Measurements from ENCODE around the gene TLR4.

TLR4 gene

DNA sequence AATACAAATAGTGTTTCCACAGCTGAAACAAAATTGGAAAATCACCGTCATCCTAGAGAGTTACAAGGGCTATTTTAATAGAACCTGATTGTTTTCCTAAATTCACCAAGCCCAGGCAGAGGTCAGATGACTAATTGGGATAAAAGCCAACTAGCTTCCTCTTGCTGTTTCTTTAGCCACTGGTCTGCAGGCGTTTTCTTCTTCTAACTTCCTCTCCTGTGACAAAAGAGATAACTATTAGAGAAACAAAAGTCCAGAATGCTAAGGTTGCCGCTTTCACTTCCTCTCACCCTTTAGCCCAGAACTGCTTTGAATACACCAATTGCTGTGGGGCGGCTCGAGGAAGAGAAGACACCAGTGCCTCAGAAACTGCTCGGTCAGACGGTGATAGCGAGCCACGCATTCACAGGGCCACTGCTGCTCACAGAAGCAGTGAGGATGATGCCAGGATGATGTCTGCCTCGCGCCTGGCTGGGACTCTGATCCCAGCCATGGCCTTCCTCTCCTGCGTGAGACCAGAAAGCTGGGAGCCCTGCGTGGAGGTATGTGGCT, at the start of gene TLR4:
TLR4 (plus strand) TSS at position 380 of the 552 bp plus-strand sequence; CDS start at position 450, 70 bp downstream.
- DNase-seq (ENCODE audit: low spot score) = peak; percentile 7

DNA sequence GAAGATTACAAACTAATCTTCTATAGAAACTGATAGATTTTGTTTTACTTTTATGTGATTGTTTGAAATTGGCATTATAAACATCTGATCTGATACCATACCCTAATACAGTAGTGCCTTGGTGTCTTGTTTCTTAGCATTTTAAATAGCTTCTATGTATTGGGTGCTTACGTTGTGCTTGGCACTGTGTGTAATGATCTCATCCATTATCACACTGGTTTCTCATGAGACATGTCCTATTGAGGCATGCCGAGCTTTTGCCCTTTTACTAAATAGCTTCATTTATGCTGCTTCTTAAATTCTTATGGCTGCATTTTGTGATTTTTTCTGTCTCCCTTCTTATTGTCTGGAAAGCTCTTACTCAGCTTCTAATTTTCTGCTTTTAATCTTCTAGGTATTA, 48.2 kb upstream of the TLR4 start:
- no peak for DNase-seq (ENCODE audit: low spot score)

DNA sequence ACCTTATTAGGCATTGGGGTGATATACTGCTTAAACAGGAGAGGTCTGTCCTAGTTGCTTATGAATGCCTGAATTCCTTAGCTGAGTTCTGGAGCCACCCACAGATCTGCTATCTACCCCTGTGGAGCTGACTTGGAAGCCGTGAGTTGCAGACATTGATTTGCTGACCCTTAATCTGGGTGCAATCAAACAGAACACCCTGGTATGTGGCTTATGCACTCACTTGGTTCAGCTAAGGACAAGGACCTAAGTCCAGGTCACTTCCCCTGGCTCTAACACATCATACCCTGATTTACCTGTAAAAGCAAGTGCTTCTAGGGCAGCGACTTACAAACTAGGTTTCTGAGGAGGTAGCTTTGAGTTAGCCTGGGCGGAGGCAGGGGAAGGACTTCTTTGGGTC, 41.6 kb upstream of the TLR4 start:
- DNase-seq (ENCODE audit: low spot score) = no peak

DNA sequence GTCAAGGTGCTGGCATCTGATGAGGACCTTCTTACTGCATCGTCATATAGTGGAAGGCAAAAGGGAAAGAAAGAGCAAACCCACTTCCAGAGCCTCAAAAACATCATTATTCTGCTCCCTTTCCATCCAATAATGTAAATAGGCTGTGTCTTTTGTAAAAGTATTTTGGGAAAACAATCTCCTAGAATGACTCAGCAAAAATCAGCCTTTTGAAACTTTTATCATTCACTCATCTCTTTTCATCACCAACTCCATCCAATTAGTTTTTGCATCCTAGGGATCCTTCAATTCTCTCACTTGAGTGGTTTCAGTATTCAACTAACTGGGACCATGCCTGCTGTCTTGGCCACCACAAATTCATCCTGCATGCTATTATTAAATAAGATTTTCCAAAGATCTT, 39.8 kb upstream of the TLR4 start:
- no peak for DNase-seq (ENCODE audit: low spot score)

DNA sequence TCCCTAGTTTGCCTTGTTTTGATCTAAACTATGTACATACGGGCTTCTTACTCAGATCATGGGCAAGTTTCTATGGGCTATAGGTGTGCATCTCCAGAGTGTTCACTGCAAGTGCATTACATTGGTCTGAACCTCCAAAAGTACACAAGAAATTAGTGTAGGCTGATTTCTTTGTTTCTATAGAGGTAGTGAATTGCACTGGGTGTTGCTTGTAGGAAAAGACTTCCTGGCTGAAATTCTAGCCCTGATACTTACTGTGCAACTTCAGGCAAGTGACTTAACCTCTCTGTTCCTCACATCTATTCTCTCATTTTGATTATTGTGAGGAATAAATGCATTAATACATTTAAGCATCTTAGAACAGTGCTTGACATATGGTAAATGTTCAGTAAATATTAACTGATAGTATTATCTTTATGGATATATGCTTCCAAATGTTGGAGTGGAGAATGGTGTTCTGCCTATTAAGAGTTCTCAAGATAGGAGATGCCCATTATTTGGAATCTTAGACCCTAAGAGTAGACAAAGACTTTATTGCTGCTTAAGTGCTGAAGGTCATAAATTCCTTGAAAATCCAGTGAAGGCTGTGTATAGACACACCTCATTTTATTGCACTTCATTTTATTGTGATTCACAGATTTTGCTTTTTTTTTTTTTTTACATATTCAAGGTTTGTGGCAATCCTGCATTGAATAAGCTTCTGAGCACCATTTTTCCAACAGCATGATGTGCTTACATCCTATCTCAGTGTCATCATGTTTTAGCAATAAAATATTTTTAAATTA, 38.4 kb upstream of the TLR4 start:
- no peak for DNase-seq (ENCODE audit: low spot score)

DNA sequence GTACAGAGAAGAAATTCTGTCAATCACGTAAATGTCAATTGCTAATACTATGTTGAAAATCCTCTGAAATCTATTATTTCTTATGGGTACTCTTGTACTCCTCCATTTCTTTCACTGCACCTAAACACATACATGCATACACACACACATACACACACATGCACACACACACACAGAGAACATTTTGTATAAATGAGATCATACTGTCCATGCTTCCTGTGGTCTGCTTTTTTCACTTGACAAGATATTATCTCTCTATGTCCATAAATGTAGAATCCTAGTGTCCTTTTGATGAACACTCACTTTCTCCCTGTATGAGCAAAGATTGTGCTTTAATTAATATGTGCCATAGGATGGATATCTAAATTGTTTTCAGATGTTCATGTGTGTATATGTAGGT, 32.7 kb upstream of the TLR4 start:
- DNase-seq (ENCODE audit: low spot score) = no peak

DNA sequence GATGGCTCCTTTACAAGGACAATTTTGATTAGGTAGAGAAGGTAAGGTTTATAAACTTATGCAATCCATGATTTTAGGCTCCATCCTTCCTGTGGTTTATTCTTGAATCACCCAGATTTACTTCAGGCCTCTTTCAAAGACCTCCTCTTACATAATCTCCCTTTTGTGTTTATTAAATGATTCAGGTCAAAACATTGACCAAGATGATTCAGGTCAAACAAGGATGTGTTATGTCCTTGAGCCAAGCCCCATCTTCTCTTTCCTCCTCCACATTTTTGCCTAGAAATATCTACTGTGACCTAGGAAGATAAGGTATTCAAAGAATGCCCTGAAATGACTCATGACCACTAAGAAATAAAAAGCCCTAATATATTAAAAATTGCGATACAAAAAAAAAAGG, 31.8 kb upstream of the TLR4 start:
- no peak for DNase-seq (ENCODE audit: low spot score)

DNA sequence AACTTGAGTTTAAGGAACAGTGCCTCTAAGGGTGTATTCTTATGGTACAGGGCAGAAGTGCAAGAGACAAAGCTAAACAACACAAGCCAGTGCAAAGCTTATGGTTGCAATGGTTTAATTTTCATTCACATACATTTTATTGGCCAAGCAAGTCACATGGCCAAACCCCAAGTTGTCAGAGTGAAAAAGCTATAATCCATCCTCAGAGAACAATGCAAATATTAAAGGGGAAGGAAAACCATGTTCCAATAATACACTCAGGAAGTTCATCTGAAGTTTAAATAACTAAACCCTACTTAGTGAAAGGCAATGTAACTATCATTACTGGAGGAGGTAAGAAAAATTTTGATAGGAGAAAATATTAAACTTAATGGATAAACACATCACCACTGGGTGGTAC, 26.6 kb upstream of the TLR4 start:
- DNase-seq (ENCODE audit: low spot score) = no peak

DNA sequence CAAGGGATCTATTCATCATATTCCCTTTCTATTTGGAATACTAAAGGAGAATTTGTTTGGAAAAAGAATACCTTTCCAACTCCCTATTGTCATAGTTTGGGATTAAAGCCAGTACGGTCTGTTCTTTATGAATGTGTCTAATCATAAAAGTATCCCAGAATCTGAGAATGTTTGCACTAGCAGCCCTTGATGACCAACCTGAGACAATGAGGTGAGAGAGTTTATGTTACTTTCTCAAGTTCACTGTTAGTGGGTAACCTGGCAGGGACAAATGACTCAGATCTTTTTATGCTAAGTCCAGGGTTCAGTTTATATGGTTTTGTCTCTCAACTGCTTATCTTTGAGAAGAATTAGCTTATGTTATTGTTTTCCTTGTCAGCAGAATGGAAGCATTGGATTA, 25.3 kb upstream of the TLR4 start:
- no peak for DNase-seq (ENCODE audit: low spot score)

DNA sequence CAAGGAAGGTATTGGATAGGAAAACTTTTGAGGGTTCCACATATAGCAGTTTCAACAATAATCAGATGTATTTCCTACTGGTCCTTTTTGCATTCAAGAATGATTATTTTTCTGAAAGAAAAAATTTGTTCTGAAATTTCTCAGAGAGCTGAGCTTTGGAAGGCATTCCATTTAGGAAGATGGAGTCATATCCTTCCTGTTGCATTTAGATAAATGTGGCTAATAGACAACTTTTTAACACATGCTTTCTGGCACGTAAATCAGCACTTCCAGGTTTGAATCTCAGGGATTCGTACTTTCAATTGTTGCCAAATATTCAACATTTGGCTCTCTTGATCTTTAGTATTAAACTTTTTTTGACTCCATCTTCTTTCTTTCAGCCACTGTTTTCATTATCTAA, 24.8 kb upstream of the TLR4 start:
- DNase-seq (ENCODE audit: low spot score) = no peak

DNA sequence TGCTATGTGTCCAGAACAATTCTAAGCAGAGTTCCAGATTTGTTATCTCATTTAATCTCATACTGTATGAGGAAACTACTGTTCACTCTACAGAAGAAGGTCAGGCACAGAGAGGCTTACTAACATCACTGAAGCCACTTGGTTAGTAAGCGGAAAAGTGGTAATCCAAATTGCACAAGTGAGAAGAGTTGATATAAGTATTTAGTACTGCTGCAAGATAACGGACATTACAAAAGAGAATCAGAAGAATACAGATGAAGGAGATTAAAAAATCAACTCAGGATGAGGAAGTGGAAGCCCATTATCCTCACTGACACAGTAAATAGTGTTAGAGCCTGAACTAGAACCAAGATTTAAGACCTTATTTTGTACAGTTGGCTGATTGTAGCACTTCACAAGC, 22.3 kb upstream of the TLR4 start:
- DNase-seq (ENCODE audit: low spot score) = no peak

DNA sequence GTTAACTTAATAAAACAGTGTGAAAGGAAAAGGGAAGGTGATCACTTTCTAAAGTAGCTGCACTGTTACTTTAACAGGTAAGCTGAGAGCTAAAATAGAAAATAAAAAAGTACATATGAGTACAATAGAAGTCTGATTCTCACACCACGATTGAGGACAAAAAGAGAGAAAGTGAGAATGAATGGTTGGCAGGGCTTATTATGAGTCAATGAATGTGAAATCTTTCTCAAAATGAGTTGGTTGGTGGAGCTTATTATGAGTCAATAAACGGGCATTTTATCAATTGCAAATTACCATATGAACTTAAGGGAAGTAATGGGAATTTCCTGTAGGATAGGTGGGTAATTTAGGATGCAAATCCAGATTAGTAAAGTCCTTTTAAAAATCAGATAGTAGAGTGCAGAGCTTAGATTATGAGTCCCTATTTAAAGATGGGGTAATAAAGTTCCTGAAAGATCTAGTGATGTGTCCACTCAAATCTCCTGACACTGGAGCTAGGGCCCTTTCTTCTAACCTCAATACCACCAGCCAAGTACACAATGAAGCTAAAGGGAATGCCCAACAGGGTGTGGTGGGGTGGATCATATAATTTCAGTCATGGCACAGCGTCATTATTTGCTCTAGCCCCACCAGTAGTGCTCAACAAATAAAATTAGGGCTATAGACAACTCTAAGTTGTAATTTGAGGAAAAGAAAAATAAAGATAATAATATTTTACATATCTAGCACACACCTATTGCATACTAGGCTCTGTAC, 21.1 kb upstream of the TLR4 start:
- DNase-seq (ENCODE audit: low spot score) = no peak

DNA sequence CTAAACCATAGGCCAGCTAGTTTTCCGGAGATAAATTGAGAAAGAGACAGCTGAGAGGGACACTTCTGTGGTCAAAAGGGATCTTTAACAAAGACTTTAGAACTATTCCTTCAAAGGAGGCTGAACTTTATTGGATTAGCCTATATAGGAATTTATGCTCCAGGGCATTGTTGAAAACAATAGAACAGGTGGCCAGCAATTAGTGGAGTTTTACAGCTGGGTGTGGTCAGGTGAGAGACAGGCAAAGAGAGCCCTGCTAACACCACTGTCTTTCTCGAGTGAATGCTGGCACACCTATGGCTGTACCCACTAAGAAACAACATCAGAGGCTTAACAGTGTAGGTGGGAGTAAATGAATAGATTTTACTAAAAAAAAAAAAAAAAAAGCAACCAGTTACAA, 16.7 kb upstream of the TLR4 start:
- no peak for DNase-seq (ENCODE audit: low spot score)

DNA sequence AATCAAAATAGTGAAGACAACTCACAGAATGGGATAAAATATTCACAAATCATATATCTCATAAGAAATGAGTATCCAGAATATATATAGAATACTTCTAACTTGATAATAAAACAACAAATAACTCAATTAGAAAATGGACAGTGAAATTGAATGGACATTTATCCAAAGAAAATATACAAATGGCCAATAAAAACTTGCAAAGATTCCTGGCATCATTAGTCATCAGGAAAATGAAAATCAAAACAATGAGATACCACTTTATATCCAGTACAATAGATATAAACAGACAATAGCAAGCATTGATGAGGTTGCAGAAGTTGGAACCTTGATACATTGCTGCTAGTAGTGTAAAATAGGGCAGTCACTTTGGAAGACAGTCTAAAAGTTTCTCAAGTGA, 12.8 kb upstream of the TLR4 start:
- no peak for DNase-seq (ENCODE audit: low spot score)

DNA sequence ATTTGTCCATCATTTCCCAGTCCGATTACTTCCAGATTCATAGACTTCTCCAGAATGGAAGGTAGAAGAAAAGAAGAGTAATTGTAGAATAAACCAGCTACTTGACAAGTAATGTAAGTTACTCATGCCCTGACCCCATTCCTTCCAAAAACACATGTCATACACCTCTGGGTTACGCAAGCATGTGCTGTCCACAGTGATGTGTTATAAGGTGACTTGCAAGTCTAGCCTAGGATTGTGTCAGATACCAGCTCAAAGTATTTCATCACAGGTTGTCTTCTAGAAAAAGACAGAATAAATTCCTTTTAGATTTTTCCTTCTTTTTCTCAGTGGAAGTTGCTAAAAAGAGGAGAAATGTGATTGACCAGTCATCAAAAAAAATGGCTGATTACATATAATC, 8.0 kb upstream of the TLR4 start:
- no peak for DNase-seq (ENCODE audit: low spot score)

DNA sequence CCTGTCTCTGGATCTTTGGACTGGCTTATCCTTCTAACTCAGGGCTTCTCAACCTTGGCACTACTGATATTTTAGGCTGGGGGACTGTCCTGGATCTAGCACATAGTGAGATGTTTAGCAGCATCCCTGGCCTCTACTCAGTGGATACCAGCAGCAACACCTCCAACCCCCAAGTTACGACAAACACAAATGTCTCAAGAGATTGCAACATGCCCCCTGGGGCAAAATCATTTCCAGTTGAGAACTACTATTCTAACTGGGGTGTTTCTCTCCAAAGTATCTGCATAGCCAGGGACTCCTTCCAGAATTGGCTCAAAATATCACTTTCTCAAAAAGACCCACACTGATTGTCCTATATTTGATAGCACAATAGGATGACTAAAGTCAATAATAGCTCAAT, 7.2 kb upstream of the TLR4 start:
- DNase-seq (ENCODE audit: low spot score) = no peak

DNA sequence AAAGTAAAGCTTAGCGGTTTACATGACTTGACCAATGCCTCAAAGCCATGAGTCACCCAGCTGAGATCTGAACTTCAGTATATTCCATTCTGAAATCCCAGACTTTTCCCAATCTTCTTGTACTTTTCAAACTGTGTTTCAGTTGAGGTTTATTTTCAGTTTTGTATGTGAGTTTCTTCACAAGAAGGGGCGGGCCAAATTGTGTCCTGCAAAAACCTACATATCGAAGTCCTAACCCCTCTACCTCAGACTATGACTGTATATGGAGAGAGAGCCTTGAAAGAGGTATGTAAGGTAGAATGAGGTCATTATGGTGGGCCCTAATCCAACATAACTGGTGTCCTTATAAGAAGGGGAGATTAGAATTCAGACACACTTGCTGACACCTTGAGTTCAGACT, 666 bp upstream of the TLR4 start:
- no peak for DNase-seq (ENCODE audit: low spot score)

DNA sequence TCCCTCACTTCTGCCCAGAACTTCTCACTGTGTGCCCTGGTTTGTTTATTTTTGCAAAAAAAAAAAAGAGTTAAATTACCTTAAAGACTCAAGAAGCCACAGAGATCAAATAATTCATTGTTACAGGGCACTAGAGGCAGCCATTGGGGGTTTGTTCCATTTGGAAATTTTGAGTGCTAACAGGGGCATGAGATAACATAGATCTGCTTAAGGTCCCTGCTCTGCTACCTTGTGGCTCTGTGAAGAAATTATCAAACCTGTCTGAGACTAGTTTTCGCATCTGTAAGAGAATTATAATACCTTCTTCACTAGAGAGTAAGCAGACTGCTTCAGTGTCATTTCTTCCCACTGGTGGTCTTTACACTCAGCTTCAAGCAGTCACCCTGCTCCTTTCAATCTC, 394 bp downstream of the TLR4 start:
- no peak for DNase-seq (ENCODE audit: low spot score)

DNA sequence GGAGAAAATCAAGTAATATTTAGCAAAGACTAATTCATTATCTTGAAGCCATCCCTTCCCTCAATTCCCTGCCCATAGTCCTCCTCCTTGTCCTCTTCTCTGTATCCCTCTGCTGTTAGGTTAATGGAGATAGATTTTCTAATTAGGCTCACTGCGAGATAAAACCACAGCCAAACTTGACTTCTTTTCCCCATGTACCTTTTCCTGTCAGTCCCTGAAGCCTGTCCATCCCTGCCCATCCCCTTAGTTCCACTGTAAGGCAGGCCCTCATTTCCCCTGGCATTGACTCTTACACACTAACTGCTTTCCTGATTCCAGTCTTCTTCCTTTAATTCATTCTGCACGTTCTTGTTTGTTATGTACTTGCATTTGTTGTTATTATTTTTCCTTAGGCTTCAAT, 1.2 kb downstream of the TLR4 start:
- DNase-seq (ENCODE audit: low spot score) = no peak

DNA sequence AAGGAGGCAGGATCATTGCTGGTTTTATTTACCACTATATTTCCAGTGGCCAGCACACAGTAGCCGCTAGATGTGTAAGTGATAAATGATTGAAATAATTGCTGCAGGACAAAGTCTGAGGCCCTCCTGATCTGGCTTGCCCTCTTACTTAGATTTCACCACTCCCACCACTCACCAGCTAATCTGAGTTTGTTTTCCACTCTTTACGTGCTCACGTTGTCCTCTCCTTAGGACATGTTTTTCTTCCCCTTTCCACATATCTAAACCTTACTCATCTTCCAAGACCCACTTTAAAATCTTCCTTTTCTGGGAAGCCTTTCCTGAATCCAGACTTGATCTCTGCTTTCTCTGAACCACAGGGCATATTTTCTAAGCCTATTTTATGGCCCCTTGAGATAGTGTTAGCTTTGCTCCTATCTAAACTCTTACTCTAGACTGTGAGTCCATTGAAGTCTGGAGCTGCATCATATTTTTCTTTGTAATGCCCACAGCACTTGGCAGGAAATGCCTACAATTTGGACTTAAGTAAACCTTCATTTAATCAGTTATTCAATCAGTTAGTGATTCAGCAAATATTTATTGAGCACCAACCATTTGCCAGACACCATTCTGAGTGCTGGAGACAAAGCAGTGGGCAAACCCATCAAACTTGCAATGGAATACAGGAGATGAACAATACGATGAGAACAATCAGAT, 2.4 kb downstream of the TLR4 start:
- no peak for DNase-seq (ENCODE audit: low spot score)

DNA sequence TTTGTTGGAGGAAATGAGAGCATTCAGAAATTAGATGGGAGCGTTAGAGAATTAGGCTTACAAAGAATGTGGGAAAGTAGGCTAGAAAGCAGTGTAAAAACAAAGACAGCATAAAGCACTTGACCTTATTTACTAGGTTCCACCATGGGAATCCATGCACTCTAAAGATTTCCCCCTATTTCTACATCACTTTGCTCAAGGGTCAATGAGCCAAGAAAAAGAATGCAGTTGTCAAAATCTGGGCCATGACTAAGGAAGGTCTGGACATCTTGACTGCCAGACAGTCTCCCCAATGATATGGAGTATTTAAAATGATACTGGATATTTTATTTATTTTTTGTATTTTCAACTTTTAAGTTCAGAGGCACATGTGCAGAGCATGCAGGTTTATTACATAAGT, 3.4 kb downstream of the TLR4 start:
- no peak for DNase-seq (ENCODE audit: low spot score)

DNA sequence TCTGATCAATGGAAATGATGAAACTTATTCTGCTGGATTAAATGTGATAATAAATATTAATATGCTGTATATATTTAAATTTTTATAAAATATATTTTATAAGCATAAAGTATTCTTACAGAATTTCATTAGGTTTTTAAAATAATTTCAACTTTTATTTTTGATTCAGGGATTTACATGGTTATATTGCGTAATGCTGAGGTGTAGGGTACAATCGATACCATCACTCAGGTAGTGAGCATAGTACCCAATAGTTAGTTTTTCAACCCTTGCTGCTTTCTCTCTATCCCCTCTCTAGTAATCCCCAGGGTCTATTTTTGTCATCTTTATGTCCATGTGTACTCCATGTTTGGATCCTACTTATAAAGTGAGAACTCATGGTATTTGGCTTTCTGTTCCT, 5.7 kb downstream of the TLR4 start:
- no peak for DNase-seq (ENCODE audit: low spot score)

DNA sequence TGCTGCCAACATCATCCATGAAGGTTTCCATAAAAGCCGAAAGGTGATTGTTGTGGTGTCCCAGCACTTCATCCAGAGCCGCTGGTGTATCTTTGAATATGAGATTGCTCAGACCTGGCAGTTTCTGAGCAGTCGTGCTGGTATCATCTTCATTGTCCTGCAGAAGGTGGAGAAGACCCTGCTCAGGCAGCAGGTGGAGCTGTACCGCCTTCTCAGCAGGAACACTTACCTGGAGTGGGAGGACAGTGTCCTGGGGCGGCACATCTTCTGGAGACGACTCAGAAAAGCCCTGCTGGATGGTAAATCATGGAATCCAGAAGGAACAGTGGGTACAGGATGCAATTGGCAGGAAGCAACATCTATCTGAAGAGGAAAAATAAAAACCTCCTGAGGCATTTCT, 10.1 kb downstream of the TLR4 start:
- no peak for DNase-seq (ENCODE audit: low spot score)
